Fibroblast of the aortic adventitia (primary cell): ENCODE measurements around the gene KCNJ16. TPM values are rescaled to one million over a fixed set of nuclear protein-coding genes. Genes with fewer than 3 reads are reported as not detected.

Source experiments
- DNase-seq: peaks from one replicate; pipeline ENCODE4 v3.0.0-alpha.2; 2010; ENCODE audit warnings: low read depth
- H3K4me3 ChIP-seq: 2 replicates; pipeline ENCODE4 v1.5.1; 2011; ENCODE audit warnings: low read depth, mild to moderate bottlenecking, control low read depth, low read length, moderate library complexity
- CTCF ChIP-seq: IDR thresholded peaks from 2 replicates; pipeline ENCODE4 v1.5.1; 2011; ENCODE audit warnings: mild to moderate bottlenecking, low read length, control low read depth, inconsistent platforms; ENCODE audit not compliant: insufficient read depth
- total RNA-seq: library from RNA; depleted of rRNA; stranded (reverse); fragments of >200 nt; gene quantifications from 2 replicates; pipeline ENCODE4 v1.2.3, GENCODE V29; 2012; ENCODE audit warnings: low replicate concordance

Gene KCNJ16
- total RNA-seq, 1 donor = not detected

- no peak for TF ChIP-seq CTCF
- no peak for DNase-seq
- no peak overlapping the region for H3K4me3 ChIP-seq
Observed at GRCh38 chr17:70158180-70158579, 83.2 kb downstream of the KCNJ16 start.

GRCh38 chr17:70158591-70158990, 83.6 kb downstream of the KCNJ16 start:
- DNase-seq = no peak
- H3K4me3 ChIP-seq = no peak overlapping the region
- TF ChIP-seq CTCF = no peak

GRCh38 chr17:70159980-70160379, 85.0 kb downstream of the KCNJ16 start:
- DNase-seq = peak; percentile 12

GRCh38 chr17:70161519-70161918, 86.5 kb downstream of the KCNJ16 start:
- no peak for DNase-seq
- H3K4me3 ChIP-seq = no peak overlapping the region
- no peak for TF ChIP-seq CTCF

More at GRCh38 chr17:70159980-70160379, 85.0 kb downstream of the KCNJ16 start:
- H3K4me3 ChIP-seq = no peak overlapping the region
- no peak for TF ChIP-seq CTCF

- no peak for DNase-seq
- no peak for TF ChIP-seq CTCF
- H3K4me3 ChIP-seq = no peak overlapping the region
Observed at GRCh38 chr17:70165383-70165782, 90.4 kb downstream of the KCNJ16 start.

GRCh38 chr17:70166615-70167014, 91.6 kb downstream of the KCNJ16 start:
- DNase-seq = no peak
- no peak for TF ChIP-seq CTCF
- H3K4me3 ChIP-seq = no peak overlapping the region
